Dermis blood vessel endothelial cell (primary cell): ENCODE data around the gene ADAM22. TPM values are rescaled to one million over a fixed set of nuclear protein-coding genes. Genes with fewer than 3 reads are reported as not detected.
A peak's percentile ranks its signal among the peaks of the same experiment; 100 is the strongest.
"Not testable (repeated sequence)": the region's sequence is repeated elsewhere in the genome, so short reads cannot be mapped to it uniquely, and the experiment has no call there.

ENCODE experiments used
- DNase-seq: peaks from one replicate; pipeline ENCODE4 v3.0.0; 2010
- total RNA-seq: library from RNA; depleted of rRNA; stranded (reverse); fragments of >200 nt; gene quantifications from 2 replicates; pipeline ENCODE4 v1.2.3, GENCODE V29; 2014

The ADAM22 gene, protein sequence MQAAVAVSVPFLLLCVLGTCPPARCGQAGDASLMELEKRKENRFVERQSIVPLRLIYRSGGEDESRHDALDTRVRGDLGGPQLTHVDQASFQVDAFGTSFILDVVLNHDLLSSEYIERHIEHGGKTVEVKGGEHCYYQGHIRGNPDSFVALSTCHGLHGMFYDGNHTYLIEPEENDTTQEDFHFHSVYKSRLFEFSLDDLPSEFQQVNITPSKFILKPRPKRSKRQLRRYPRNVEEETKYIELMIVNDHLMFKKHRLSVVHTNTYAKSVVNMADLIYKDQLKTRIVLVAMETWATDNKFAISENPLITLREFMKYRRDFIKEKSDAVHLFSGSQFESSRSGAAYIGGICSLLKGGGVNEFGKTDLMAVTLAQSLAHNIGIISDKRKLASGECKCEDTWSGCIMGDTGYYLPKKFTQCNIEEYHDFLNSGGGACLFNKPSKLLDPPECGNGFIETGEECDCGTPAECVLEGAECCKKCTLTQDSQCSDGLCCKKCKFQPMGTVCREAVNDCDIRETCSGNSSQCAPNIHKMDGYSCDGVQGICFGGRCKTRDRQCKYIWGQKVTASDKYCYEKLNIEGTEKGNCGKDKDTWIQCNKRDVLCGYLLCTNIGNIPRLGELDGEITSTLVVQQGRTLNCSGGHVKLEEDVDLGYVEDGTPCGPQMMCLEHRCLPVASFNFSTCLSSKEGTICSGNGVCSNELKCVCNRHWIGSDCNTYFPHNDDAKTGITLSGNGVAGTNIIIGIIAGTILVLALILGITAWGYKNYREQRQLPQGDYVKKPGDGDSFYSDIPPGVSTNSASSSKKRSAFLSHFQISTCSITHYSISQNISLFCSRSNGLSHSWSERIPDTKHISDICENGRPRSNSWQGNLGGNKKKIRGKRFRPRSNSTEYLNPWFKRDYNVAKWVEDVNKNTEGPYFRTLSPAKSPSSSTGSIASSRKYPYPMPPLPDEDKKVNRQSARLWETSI
- 1.1 and 2.0 TPM in 2 replicates for total RNA-seq

DNA sequence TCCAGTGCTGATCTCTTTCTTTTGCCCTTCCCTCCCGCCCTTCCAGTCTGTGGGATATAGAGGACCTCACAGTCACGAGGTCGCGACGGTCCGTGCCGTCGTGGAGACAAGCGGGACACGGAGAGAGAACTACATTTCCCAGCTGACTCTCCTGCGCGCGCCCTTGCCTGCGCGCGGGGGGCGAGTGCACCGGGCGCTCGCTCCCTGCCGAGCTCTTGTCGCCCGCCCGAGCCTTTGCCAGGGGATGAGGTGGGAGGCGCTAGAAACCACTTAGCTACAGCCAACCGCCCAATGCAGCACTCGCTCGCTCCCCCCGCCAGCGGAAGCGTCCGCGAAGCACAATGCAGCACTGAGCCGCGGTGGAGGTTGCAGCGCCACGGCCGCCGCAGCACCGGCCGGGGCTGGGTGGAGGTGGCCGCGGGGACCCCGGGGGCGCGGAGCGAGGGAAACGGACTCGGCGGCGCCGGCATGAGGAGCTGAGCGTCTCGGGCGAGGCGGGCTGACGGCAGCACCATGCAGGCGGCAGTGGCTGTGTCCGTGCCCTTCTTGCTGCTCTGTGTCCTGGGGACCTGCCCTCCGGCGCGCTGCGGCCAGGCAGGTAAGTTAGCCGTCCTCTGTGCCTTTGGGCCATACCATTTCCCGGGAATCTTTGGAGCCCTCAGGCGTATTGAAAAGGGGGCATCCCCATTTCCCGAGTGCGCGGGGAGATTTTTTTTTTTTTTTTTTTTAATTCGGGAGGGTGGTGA, at the start of gene ADAM22:
Gene ADAM22 (plus strand): TSS at position 299 of the 746 bp plus-strand sequence. CDS start 215 bp downstream, at position 514.
- DNase-seq = peak; percentile 93

DNA sequence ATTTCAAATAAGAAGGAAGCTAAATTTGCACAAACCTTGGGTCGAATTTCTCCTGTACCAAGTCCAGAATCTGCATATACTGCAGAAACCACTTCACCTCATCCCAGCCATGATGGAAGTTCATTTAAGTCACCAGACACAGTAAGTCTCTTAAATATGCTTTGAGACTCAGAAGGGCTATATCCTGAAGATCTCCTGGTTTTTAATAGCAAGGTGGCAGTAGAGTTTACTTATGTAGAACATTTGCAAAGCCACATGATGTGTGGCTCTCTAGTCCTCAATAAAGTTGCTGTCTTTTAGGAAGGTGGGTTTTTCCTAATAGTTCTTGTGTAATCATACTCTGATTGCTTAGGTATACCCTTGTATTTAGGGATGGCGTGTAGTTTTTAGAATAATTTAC, 49.0 kb upstream of the ADAM22 start:
- peak; percentile 5 for DNase-seq

DNA sequence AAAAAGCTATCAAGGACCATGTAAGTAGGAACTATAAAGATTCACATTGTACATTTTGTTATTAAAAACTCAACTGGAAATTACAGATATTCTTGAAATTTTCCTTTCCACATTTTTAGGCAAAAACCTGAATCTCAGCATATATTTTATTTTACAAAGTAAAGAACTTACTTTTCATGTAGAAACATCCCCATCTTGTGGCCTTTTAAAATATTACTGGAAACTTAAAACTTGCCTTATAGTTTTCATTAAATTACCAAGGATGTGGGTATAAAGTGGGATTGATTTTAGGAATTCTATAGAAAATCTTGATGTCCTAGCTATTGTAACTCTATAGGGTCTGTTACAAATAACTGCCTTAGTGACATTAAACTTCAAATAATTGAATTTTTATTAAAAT, 47.2 kb upstream of the ADAM22 start:
- DNase-seq = peak; percentile 65

DNA sequence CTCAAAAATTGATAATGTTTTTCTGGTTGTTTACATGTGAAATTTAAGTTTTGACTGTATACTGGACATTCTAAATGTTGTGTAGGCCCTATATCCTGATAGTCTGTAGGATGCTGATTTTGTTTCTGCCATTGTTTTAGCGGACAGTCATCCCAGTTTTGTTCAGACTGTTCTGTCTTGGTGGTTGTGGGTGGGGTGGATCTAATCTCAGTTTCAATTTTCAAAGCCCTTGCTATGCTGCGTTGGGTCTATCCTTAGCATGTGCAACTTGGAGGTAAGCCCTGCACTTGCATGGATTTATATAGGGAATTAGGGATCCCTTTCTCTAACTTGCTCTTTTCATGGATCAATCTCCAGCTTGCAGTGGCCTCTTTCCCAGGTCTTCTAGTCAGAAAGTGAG, 38.7 kb upstream of the ADAM22 start:
- no peak for DNase-seq

DNA sequence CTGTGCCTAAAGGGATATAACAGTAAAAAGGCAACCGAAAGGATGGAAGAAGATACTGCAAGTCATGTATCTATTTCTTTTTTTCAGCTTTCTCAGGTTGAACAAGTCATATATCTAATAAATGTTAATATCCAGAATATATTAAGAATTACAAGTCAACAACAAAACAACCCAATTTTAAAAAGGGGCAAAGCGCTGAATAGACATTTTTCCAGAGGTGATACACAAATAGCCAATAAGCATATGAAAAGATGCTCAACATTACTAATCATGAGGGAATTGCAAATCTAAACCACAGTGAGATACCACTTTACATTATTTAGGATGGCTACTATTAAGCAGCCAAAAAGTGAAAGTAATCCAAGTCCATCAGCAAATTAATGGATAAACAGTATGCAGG, 34.8 kb upstream of the ADAM22 start:
- DNase-seq = no peak

DNA sequence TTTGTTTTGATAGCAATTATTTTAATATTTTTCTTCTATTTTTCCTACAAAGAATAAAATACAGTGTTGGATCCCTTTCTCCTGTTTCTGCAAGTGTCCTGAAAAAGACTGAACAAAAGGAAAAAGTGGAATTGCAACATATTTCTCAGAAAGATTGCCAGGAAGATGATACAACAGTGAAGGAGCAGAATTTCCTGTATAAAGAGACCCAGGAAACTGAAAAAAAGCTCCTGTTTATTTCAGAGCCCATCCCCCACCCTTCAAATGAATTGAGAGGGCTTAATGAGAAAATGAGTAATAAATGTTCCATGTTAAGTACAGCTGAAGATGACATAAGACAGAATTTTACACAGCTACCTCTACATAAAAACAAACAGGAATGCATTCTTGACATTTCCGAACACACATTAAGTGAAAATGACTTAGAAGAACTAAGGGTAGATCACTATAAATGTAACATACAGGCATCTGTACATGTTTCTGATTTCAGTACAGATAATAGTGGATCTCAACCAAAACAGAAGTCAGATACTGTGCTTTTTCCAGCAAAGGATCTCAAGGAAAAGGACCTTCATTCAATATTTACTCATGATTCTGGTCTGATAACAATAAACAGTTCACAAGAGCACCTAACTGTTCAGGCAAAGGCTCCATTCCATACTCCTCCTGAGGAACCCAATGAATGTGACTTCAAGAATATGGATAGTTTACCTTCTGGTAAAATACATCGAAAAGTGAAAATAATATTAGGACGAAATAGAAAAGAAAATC, 26.7 kb upstream of the ADAM22 start:
- DNase-seq = not testable (repeated sequence)

DNA sequence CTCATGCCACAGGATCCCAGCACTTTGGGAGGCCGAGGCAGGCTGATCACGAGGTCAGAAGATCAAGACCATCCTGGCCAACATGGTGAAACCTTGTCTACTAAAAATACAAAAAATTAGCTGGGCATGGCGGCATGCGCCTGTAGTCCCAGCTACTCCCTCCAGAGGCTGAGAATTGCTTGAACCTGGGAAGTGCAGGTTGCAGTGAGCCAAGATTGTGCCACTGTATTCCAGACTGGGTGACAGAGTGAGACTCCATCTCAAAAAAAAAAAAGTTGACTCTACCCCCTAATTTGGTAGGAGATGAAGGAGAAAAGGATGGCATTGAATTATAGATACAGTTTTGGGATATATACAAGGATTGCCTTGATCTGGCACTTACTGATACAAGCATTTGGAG, 25.2 kb upstream of the ADAM22 start:
- DNase-seq = not testable (repeated sequence)

DNA sequence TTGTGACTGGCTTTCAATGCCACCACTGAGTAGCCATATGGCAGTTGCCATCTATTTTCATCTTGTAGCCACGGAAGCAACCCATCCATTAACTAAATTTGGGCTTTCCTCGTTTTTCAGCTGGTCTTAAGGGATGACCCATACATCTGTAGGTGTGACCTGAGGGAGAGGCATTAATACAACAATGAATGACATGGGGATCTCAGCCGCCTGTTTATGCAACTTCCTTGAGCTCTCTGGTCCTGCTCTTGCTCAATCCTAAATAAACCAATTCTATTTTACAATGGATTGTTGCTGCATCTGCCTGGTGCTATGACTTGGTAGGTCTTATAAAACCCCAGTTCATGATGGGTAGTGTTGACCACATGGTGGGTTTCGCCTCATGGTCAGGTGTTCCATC, 21.9 kb upstream of the ADAM22 start:
- DNase-seq = no peak

DNA sequence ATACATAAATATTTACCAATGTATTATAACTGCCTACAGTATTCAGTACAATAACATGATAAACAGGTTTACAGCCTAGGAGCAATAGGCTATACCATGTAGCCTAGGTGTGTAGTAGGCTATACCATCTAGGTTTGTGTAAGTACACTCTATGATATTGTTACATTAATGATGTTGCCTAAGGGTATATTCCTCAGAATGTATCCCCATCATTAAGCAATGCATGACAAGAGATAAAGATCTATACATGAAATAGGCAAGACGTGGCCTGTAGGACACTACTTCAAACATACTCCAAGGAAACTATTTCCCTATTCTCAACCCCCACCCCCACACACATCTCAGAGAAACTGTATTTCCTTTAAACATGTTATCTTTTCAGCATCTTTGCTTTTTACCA, 15.3 kb upstream of the ADAM22 start:
- DNase-seq = no peak

DNA sequence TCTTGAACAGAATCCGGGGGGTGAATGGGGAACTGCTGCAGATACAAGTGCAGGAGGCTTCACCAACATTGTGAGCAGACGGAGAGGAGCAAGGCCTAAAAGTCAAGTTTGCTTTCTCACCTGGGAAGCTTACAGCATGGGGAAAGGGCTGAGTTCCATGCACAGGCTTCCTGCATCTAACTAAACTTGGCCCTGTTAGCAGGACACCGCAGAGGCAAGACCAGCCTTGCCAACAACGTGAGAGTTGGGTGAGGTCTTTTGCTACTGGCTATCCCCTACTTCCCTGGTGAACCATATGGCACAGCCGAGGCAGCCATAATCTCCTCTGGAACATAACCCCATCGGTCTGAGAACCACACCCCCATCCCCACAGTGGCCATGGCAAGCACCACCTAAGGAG, 14.2 kb upstream of the ADAM22 start:
- no peak for DNase-seq

DNA sequence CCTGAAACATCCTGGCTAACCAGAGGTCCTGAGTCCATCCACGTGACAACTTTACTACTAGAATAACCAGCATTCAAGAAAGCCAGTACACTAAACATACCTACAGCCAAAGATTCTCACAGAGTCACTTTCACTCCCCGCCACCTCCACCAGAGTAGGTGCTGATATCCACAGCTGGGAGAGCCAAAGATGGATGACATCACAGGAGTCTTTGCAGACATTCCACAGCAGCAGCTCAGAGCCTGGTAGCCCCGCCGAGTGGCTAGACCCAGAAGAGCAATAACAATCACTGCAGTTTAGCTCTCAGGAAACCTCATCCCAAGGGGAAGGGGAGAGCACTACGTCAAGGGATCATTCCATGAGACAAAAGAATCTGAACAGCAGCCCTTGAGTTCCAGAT, 13.5 kb upstream of the ADAM22 start:
- no peak for DNase-seq

DNA sequence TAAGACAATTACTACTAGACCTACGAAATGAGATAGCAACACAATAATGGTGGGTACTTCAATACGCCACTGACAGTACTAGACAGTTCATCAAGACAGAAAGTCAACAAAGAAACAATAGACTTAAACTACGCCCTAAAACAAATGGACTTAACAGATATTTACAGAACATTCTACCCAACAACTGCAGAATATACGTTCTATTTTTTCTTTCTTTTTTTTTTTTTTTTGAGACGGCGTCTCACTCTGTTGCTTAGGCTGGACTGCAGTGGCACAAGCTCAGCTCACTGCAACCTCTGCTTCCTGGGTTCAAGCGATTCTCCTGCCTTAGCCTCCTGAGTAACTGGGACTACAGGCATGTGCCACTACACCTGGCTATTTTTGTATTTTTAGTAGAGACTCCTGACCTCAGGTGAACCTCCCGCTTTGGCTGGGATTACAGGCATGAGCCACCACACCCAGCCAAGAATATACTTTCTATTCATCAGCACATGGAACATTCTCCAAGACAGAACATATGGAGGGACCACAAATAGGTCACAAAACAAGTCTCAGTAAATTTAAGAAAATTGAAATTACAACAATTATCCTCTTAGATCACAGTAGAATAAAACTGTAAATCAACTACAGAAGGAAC, 11.2 kb upstream of the ADAM22 start:
- DNase-seq = not testable (repeated sequence)

DNA sequence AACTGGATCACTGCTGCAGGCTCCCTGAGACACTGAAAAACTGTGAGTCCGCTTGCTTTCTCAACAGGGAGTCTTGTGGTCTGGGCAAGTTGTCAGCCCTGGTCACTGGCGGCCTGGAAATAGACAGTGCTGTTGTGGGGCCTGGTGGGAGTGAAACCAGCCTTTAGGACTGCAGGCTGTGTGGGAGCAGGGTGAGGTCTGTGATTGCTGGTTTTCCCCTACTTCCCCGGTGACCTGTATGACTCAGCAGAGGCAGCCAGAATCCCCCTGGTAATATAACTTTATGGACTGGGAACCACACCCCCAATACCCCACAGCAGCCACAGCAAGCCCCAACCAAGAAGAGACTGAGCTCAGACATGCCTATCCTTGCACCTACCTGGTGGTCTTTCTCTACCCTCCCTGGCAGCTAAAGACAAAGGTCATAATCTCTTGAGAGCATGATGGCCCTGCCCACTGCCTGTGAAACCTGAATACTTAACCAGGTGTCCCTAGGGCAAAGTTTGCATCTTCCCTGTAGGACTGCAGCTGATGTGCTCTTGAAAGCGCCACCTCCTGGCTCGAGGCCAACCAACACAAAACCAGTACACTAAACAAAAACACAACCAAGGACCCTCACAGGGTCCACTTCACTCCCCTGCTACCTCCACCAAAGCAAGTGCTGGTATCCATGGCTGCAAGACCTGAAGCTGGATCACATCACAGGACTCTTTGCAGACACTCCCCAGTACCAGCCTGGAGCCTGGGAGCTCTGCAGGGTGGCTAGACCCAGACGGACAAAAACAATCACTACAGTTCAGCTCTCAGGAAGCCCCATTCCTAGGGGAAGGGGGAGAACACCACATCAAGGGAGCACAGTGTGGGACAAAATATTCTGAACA, 7.2 kb upstream of the ADAM22 start:
- no peak for DNase-seq

DNA sequence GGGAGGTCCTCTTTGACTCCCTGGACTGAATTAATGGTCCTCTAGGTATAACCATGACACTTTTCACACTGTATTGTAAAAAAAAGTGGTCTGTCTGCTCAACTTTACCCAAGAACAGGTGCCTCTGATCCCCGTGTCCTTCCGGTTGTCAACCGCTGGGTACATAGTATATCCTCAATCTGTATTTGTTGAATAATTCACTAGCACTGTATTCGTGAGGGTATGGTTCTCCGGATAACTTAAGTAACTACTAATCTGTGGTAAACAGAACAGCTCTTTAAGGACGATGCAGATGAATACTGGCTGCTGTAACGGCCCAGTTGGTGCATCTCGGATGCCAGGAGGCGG, 472 bp upstream of the ADAM22 start:
- DNase-seq = no peak

DNA sequence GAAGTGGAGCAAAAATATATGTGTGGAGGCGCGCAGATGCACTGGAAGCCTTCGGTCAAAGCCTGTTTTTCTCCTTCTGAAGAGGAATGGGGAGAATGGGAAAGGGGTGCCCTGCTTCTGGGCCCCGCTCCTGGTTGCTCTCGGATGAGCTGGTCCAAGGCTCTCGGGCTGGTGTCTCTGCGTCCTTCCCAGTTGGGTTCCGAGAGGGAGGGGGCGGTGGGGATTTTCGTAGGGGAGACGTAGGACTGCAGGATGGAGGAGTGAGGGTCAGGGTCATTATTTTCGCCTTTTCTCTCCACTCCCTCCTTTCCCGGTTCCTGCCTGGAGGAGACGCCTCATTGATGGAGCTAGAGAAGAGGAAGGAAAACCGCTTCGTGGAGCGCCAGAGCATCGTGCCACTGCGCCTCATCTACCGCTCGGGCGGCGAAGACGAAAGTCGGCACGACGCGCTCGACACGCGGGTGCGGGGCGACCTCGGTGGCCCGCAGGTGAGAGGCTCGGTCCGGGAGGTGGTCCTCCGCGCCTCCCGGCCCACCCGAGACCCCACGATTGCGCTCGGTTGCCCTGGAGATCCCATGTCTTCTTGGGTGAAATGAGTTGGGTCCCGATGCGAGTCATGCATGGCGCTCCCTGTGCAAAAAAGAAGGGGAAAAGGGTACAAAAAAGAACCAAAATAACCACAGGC, 790 bp downstream of the ADAM22 start:
- peak; percentile 23 for DNase-seq

DNA sequence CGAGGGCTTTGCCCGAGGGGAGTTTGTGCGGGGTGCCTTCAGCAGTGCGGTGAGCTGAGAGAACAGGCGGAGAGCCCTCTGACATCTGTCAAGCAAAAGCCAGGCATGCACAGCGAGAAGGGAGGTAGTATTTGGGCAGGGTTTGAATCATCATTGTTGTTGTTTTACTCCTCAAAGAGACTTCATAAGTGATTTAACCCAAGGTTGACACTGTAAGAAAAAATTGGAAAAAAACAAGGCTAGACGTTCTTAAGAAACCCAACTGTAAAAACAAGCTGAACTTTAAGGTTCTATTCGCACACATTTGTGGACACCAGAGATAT, 1.3 kb downstream of the ADAM22 start:
- no peak for DNase-seq

DNA sequence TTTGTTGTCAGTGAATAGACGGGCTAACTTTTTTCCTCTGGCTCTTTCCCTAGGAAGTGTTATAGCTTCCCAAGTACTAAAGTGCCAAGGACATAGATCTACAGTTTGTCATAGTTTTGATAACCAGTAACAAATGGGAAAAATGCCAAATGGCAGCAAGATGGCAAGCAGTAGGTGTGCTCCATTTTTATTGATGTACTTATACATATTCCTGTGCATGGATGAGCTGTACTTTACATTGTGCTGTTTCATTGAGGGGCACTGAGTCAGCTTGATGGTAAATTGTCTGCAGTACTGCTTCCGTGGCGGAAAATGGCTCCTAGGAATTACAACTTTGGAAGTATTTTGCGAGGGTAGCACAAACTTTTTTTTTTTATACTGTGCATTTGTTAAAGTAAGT, 7.1 kb downstream of the ADAM22 start:
- DNase-seq = no peak

DNA sequence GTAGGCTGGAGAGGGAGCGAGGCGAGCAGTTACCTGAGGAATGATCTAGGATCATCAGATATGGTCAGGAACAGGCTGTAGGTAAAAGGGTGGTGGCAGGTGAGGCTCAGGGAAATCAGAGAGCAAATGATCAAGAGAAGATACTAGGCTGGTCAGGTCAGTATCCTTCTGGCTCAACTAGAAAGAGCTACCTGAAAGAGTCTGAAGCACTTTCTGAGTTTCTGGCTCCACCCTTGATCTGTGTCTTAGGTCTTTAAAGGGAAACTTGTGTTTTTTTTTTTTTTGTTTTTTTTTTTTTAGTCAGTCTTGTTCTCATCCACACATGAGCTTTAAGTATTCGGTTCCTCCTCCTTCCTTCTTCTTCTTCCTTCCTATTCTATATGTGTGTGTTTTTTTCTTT, 10.5 kb downstream of the ADAM22 start:
- DNase-seq = no peak

DNA sequence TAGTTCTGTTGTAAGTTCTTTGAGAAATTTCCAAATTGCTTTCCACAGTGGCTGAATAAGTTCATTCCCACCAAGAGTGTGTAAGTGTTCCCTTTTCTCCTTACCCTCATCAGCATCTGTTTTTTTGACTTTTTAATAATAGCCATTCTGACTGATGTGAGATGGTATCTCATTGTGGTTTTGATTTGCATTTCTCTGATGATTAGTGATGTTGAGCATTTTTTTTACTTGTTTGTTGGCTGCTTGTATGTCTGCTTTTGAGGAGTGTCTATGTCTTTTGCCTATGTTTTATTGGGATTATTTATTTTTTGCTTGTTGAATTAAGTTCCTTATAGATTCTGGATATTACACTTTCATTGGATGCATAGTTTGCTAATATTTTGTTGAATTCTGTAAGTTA, 11.9 kb downstream of the ADAM22 start:
- not testable (repeated sequence) for DNase-seq

DNA sequence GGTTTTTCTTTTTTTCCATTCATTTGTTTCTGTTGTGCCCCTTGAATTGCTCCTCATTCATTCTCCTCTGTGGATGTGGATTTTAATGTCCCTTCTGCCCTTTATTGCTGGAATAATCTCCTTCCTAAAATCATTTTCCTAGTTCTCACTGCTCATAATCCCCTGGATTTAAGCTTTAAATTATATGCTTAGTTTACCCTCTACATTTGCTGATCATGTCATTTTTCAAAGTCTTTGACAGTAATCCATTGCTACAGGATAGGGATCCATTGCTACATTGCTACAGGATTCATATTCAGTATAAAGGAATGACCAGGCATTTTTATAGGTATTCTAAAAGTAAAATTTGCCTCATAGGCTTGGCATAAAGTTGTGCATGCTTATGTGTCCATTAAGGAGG, 14.3 kb downstream of the ADAM22 start:
- no peak for DNase-seq
